Nephron (organoid): ENCODE results near the gene ZC3H10.

Experiments
- H3K27ac Mint-ChIP-seq, 3 experiments: 2 replicates each; pipeline ENCODE4 v1.8.0; 2020; ENCODE audit warnings: mixed read lengths in 3 of 3, mild to moderate bottlenecking in 2 of 3, moderate library complexity in 1 of 3
- H3K27me3 Mint-ChIP-seq: 2 replicates; pipeline ENCODE4 v1.8.0; 2021; ENCODE audit warnings: low read depth, mild to moderate bottlenecking, moderate library complexity, mixed read lengths
- H3K36me3 Mint-ChIP-seq: 2 replicates; pipeline ENCODE4 v1.8.0; 2020; ENCODE audit warnings: low read depth, mixed read lengths
- H3K4me1 Mint-ChIP-seq: 2 replicates; pipeline ENCODE4 v1.8.0; 2020; ENCODE audit warnings: mixed read lengths
- H3K4me3 Mint-ChIP-seq, 3 experiments: 2 replicates each; pipeline ENCODE4 v1.8.0; 2020; ENCODE audit warnings: mild to moderate bottlenecking in 3 of 3, mixed read lengths in 3 of 3, moderate library complexity in 2 of 3
- H3K9me3 Mint-ChIP-seq: 2 replicates; pipeline ENCODE4 v1.8.0; 2020; ENCODE audit warnings: mixed read lengths
- TF ChIP-seq, protein P1 (sequence below), 3 experiments: fragments of 200-600 bp; sonication (generic); IDR thresholded peaks; one replicate each; pipeline ENCODE4 v1.5.0; 2021; ENCODE audit warnings: antibody characterized with exemption in 3 of 3; ENCODE audit not compliant: unreplicated experiment in 3 of 3

The ZC3H10 gene

DNA sequence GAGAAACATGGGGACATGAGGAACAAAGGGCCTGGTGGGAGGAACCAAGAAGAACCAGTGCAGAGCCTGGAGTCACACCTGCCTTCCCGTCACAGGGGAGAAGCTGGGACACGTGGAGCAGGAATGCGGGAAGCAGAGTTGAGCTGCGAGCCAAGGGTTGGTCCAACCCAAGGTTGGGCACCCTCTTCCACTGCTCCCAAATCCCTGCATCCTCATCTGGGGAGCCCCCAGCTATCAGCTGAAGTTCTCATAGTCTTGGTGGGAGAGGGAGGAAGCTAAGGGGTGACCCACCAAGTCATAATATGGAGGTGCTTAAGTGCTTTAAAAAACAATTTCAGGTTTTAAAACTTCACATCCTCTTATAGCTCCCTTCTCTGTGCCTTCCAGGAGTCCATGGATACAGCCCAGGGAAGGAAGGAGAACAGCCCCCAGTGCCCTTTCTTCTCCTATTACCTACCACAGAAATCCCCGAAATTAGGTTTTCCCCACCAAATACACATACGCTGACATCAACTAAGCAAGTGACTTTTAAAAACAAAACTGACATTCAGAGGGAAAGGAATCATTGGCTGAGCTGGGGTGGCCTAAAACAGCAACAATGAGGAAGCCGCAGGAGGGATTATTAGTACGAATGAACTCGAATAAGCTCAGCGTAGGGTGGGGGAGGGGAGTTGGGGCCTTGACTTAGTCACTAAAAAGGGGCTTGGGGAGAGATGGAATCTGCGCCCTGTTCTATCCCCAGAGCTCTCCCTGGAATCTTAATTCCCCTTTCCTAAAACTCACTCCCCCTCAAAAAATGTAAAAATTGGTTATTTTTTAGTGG, 44.6 kb downstream of the ZC3H10 start:
- TF ChIP-seq, protein P1, sequence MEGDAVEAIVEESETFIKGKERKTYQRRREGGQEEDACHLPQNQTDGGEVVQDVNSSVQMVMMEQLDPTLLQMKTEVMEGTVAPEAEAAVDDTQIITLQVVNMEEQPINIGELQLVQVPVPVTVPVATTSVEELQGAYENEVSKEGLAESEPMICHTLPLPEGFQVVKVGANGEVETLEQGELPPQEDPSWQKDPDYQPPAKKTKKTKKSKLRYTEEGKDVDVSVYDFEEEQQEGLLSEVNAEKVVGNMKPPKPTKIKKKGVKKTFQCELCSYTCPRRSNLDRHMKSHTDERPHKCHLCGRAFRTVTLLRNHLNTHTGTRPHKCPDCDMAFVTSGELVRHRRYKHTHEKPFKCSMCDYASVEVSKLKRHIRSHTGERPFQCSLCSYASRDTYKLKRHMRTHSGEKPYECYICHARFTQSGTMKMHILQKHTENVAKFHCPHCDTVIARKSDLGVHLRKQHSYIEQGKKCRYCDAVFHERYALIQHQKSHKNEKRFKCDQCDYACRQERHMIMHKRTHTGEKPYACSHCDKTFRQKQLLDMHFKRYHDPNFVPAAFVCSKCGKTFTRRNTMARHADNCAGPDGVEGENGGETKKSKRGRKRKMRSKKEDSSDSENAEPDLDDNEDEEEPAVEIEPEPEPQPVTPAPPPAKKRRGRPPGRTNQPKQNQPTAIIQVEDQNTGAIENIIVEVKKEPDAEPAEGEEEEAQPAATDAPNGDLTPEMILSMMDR (IDR thresholded peaks at IDR 0.05; ENCODE audit: unreplicated experiment in 3 of 3): no peak
- no peaks in the 10 kb centered on the region for H3K27me3 Mint-ChIP-seq
- H3K4me1 Mint-ChIP-seq: peaks cover 40% of the 10 kb centered on the region
- peak overlapping the region; percentile 11 to 56 (median 30) for H3K27ac Mint-ChIP-seq
- peak overlapping the region; percentile 25 to 72 (median 46) for H3K4me3 Mint-ChIP-seq
- H3K36me3 Mint-ChIP-seq: peaks cover 69% of the 10 kb centered on the region
- H3K9me3 Mint-ChIP-seq: no peaks in the 10 kb centered on the region

DNA sequence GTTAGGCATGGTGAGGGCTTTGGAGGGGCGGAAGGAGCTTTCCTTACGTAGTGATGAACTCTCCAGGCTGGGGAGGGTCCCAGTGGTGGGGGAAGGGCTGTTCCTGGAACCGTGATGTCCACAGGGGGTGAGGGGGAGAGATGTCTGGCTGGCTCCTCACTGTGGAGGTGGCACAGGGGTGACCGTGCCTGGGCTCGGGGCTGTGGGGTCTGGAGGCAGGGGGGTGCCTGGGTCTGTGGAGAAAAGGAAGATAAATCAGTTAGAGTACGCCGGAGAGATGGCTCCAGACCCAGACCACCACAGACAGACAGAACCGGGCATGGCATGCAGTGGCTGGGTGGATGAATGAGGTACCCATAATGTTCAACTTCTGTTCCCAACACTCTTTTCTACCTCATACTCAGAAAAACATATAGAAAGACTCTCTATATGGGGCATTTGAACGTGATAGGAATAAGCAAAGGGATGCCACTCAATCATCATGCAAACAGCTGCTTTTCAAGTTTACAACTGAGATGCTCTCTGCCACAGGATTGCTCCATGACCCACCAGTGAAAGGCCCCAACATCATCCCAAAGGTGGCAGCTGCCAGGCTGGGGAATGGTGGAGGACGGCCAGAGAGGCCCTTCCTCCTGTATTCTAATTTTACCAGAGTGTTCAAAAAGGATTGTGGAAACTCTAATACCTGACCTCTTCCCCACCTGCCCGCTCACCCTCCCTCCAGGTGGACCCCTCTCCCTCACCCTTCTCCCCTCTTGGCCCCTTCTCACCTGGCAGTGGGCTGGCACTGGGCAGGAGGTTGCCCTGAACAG, 45.7 kb downstream of the ZC3H10 start:
- Mint-ChIP-seq H3K4me3 (no peak overlapping the region), H3K9me3 (no peaks in the 10 kb centered on the region), H3K27ac (peak overlapping the region; percentile 45 to 56 (median 47)), H3K36me3 (peaks cover 75% of the 10 kb centered on the region), H3K27me3 (no peaks in the 10 kb centered on the region), H3K4me1 (peaks cover 41% of the 10 kb centered on the region)
- TF ChIP-seq, protein P1 (IDR thresholded peaks at IDR 0.05; ENCODE audit: unreplicated experiment in 3 of 3): no peak

DNA sequence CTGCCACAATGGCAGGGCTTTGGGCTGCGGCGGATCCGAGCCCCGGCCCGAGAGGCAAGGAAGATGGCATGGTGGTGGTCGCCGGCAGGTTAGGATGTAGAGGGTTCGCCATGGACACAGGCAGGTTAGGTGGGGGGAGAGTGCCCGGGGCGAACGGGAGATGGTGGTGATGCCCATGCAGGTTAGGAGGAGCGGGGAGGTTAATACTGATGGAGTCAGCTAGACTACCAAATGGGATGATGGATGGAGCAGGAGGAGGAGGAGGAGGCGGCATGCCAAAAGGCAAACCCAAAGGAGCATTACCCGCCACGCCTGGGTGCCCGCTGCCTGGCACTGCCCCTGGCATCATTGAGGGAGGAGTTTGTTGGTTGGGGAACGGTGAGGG, 46.3 kb downstream of the ZC3H10 start:
- no peak overlapping the region for H3K4me3 Mint-ChIP-seq
- H3K4me1 Mint-ChIP-seq: peaks cover 36% of the 10 kb centered on the region
- H3K27me3 Mint-ChIP-seq: no peaks in the 10 kb centered on the region
- no peaks in the 10 kb centered on the region for H3K9me3 Mint-ChIP-seq
- TF ChIP-seq, protein P1 (IDR thresholded peaks at IDR 0.05; ENCODE audit: unreplicated experiment in 3 of 3): no peak
- H3K27ac Mint-ChIP-seq: peak overlapping the region in 1 of 3 experiments; percentile 56
- peaks cover 75% of the 10 kb centered on the region for H3K36me3 Mint-ChIP-seq

DNA sequence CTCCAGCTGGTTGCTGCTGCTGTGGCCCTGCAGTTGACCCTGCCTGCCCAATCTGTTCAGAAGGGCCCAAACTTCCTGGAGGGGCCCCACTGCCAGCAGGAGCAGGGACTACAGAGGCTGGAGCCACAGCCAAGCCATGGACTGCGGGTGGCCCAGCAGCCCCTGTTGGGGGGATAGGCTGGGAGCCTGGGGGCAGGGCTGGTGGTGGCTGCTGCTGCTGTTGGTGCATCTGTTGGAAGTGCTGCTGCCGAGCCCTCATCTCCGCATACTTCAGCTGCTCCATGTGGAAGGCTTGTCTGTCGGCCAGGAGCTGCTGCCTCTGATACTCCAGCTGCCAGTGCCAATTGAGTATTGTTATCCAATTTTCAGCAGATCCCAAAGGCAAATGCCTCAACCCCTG, 47.3 kb downstream of the ZC3H10 start:
- Mint-ChIP-seq H3K27ac (peak overlapping the region; percentile 65 to 82 (median 73)), H3K27me3 (no peaks in the 10 kb centered on the region), H3K36me3 (peaks cover 77% of the 10 kb centered on the region), H3K4me1 (peaks cover 26% of the 10 kb centered on the region), H3K4me3 (peak overlapping the region in 1 of 3 experiments; percentile 0), H3K9me3 (no peaks in the 10 kb centered on the region)
- TF ChIP-seq, protein P1 (IDR thresholded peaks at IDR 0.05; ENCODE audit: unreplicated experiment in 3 of 3): no peak

DNA sequence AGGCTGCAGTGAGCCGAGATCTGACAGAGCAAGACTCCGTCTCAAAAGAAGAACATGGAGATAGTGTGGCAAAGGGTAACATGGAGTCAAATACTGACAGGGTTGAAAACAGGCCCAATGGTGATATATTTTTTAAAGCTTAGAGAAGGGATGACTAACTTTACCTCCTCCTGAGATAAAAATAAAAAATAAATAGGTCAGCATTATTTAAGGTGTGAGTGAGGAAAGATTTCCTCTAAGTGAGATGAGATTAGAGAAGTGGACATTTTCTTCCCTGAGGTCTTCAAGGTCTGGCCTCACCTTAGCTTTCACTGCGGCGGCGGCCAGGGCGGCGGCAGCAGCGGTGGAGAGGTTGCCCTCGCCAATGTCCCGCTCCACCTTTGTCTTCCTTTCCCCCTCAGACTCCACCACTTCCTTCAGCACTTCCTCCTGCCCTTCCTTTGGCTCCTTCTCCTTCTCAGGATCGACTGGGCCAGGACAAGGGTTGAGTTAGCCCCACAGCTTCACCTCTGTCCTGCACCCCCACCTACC, 51.2 kb downstream of the ZC3H10 start:
- TF ChIP-seq, protein P1 (IDR thresholded peaks at IDR 0.05; ENCODE audit: unreplicated experiment in 3 of 3): no peak
- peaks cover 11% of the 10 kb centered on the region for H3K4me1 Mint-ChIP-seq
- peaks cover 76% of the 10 kb centered on the region for H3K36me3 Mint-ChIP-seq
- no peaks in the 10 kb centered on the region for H3K27me3 Mint-ChIP-seq
- peak overlapping the region in 1 of 3 experiments; percentile 74 for H3K27ac Mint-ChIP-seq
- no peak overlapping the region for H3K4me3 Mint-ChIP-seq
- no peaks in the 10 kb centered on the region for H3K9me3 Mint-ChIP-seq
